Measurements from ENCODE around the gene NR2F1. TPM values are rescaled to one million over a fixed set of nuclear protein-coding genes. Genes with fewer than 3 reads are reported as not detected.

Gene NR2F1
- total and polyA plus RNA-seq, 2 donors (not counting 3 experiments of a cell fraction or from before 2014, with no cell fraction given) = 21.5 to 38.7 TPM

DNA sequence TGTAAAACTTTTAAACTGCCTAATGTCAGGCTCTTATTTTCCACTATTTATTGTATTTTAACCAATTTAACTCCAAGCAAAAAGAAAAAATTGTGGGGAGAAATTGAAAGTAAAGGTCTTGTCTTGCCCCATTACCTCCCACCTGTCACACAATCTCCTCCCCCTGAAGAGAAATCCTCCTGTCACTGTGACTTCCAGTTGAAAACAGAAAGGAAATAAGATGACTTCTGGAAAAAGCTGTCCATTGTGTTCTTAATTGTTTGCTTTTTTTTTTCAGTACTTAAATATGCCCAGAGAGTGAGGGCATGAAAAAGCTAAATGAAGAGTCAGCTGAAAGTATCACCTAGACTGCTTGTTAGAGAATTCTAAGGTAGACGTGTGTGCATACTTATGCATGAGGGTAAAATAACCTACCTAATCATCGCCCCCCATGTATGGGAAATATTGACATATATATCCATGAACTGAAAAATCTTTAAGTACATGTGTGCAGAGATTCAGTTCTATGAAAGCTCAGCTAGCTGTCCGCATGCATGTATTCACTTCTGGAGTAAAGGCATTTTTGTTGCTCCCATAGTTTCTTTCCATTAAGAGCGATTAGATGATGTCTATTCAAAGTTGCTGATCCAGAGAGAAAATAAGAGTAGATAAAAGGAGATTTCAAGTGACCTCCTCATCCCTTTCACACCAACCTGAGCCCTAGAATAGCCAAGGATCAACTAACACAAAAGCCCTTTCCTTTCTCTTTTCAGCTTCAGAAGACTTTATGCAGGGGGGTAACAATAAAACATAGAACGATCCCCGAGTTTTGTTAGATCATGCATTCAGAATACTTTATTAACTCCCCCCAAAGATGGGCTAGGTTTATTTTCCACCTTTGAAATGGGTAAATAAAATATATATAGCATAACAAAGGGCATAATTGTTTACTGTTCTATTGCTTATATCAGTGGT, 7.3 kb upstream of the NR2F1 start:
- Histone ChIP-seq H3K79me2 (ENCODE audit: control insufficient read depth, insufficient read depth, low read length) (peaks cover 25% of the 10 kb centered on the region), H2AFZ (ENCODE audit: low read depth, low read length) (no peak overlapping the region), H3K27me3 (ENCODE audit: control insufficient read depth in 2 of 2, insufficient read depth in 2 of 2, low read length in 2 of 2) (no peaks in the 10 kb centered on the region), H3K4me3 (replicated peaks in 1 of 3; ENCODE audit: insufficient read depth in 1 of 3, low read depth in 1 of 3, low read length in 3 of 3) (no peak overlapping the region), H3K4me1 (ENCODE audit: control insufficient read depth, extremely low read depth, insufficient read depth, low read length) (peaks cover 14% of the 10 kb centered on the region), H3K36me3 (ENCODE audit: control insufficient read depth in 2 of 2, extremely low read depth in 1 of 2, insufficient read depth in 2 of 2, low read length in 2 of 2) (no peaks in the 10 kb centered on the region), H3K4me2 (ENCODE audit: insufficient read depth, low read length) (no peak overlapping the region), H3K9me1 (replicated peaks; ENCODE audit: control insufficient read depth, extremely low read depth, insufficient read depth, low read length) (no peaks in the 10 kb centered on the region), H4K20me1 (replicated peaks; ENCODE audit: control insufficient read depth, extremely low read depth, insufficient read depth, low read length) (no peaks in the 10 kb centered on the region), H3K9me3 (replicated peaks; ENCODE audit: control insufficient read depth, insufficient read depth, low read length) (no peaks in the 10 kb centered on the region), H3K27ac (ENCODE audit: insufficient read depth, low read depth, low read length) (no peak overlapping the region), H3K9ac (replicated peaks; ENCODE audit: extremely low read depth, insufficient read depth, low read length) (no peak overlapping the region)
- TF ChIP-seq POLR2A (IDR thresholded peaks at IDR 0.05; ENCODE audit: low read depth, low read length) = no peak
- no peak for TF ChIP-seq JUN (IDR thresholded peaks at IDR 0.05; ENCODE audit: borderline replicate concordance, insufficient read depth, insufficient read length, low read depth)
- TF ChIP-seq, protein P1, sequence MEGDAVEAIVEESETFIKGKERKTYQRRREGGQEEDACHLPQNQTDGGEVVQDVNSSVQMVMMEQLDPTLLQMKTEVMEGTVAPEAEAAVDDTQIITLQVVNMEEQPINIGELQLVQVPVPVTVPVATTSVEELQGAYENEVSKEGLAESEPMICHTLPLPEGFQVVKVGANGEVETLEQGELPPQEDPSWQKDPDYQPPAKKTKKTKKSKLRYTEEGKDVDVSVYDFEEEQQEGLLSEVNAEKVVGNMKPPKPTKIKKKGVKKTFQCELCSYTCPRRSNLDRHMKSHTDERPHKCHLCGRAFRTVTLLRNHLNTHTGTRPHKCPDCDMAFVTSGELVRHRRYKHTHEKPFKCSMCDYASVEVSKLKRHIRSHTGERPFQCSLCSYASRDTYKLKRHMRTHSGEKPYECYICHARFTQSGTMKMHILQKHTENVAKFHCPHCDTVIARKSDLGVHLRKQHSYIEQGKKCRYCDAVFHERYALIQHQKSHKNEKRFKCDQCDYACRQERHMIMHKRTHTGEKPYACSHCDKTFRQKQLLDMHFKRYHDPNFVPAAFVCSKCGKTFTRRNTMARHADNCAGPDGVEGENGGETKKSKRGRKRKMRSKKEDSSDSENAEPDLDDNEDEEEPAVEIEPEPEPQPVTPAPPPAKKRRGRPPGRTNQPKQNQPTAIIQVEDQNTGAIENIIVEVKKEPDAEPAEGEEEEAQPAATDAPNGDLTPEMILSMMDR (IDR thresholded peaks at IDR 0.05; ENCODE audit: extremely low read depth in 1 of 2, insufficient read depth in 1 of 2, low read depth in 1 of 2, low read length in 2 of 2) = no peak
- TF ChIP-seq MYC (IDR thresholded peaks at IDR 0.05; ENCODE audit: low read depth, low read length) = no peak
- no peak for TF ChIP-seq POLR2AphosphoS5 (IDR thresholded peaks at IDR 0.05; ENCODE audit: insufficient read depth, low read depth, low read length)
- TF ChIP-seq EZH2 (IDR thresholded peaks at IDR 0.05; ENCODE audit: borderline replicate concordance, low read depth, low read length, severe bottlenecking) = no peak
- TF ChIP-seq FOS (IDR thresholded peaks at IDR 0.05; ENCODE audit: borderline replicate concordance, insufficient read depth, low read length) = no peak
- TF ChIP-seq, protein P2, sequence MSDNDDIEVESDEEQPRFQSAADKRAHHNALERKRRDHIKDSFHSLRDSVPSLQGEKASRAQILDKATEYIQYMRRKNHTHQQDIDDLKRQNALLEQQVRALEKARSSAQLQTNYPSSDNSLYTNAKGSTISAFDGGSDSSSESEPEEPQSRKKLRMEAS (IDR thresholded peaks at IDR 0.05; ENCODE audit: insufficient read depth, insufficient read length) = no peak
- TF ChIP-seq GATA2 (IDR thresholded peaks at IDR 0.05; ENCODE audit: insufficient read depth, insufficient read length, low read depth, low read length) = no peak
- ChIA-PET POLR2A (no interaction called here), CTCF (interaction anchor here (0.9 to 1.7 kb wide), 3 partner anchors 12 to 667 kb away, joined by 3 to 7 read pairs (median 4); no protein-coding TSS in a partner anchor)
- dilution Hi-C loops (cut with MboI; ENCODE audit: extremely low pct_ligation_motif_present, low sequenced_read_pairs) (no loop called here), intact Hi-C loops (cut with micrococcal nuclease) (no loop called here)
- DNase-seq (ENCODE audit: low read depth, low spot score) (no peak), FAIRE-seq (no peak)
- BruUV-seq (replicated peaks) = no TSS peak
